HCT116 (cell line): ENCODE data around the gene OLFML1. TPM values are rescaled to one million over a fixed set of nuclear protein-coding genes. Genes with fewer than 3 reads are reported as not detected.

Experiments used
- ATAC-seq: fragments of 200-7000 bp; cut with Tn5 transposase; 2 replicates; pipeline ENCODE4 v1.9.1; 2020; ENCODE audit warnings: mild to moderate bottlenecking, moderate library complexity
- BruUV-seq: library from RNA; stranded (reverse); fragments of 400-500 nt; replicated peaks from 2 replicates; lab custom pipeline; 2021; lab: Mats Ljungman, UMichigan
- CTCF ChIA-PET: fragments of 300-600 bp; sonication (Branson Sonifier 250); formaldehyde crosslinking; loops from one replicate; lab custom pipeline; 2021; ENCODE audit warnings: antibody characterized with exemption; lab: Charles Lee
- POLR2A ChIA-PET: fragments of 300-600, 350-600 bp; sonication (Branson Sonifier 250); formaldehyde crosslinking; loops from one replicate; lab custom pipeline; 2021; ENCODE audit warnings: antibody characterized with exemption; lab: Charles Lee
- RAD21 ChIA-PET, 2 experiments: fragments of 300-600 bp; sonication (Branson Sonifier 250); formaldehyde crosslinking; loops; one replicate each; lab custom pipeline; 2023; ENCODE audit warnings: low total read pairs in 2 of 2; ENCODE audit not compliant: uncharacterized antibody in 2 of 2, unreplicated experiment in 2 of 2, low non-redundant PET in 1 of 2; lab: Charles Lee
- DNase-seq: peaks from one replicate; pipeline ENCODE4 v3.0.0-alpha.2; 2010; ENCODE audit warnings: low read depth, low spot score
- H2AFZ ChIP-seq: fragments of 200-600 bp; shearing (Covaris generic), sonication (generic); 2 replicates; pipeline ENCODE4 v1.6.1; 2017; ENCODE audit warnings: low read depth, mixed run types, mixed read lengths, antibody characterized with exemption, low read length; ENCODE audit not compliant: poor library complexity, severe bottlenecking
- H3K27ac ChIP-seq: 2 replicates; pipeline ENCODE4 v1.5.1; 2012; ENCODE audit warnings: low read depth, low read length
- H3K27me3 ChIP-seq: fragments of 200-600 bp; sonication (generic); 2 replicates; pipeline ENCODE4 v1.6.1; 2016; ENCODE audit warnings: mixed run types, low read length, mixed read lengths; ENCODE audit not compliant: insufficient read depth
- H3K36me3 ChIP-seq, 2 experiments: fragments of 200-500 bp in 1 of 2; fragments of 200-600 bp in 1 of 2; sonication (Bioruptor generic) in 1 of 2; sonication (generic) in 1 of 2; 2 replicates each; pipeline versions ENCODE4 v1.5.1 to v1.6.1; 2014 to 2016; ENCODE audit warnings: low read length in 2 of 2, inconsistent platforms in 1 of 2, mixed read lengths in 1 of 2, mixed run types in 1 of 2; ENCODE audit not compliant: insufficient read depth in 2 of 2, control insufficient read depth in 1 of 2
- H3K4me1 ChIP-seq, 2 experiments: fragments of 200-600 bp in 1 of 2; sonication (generic) in 1 of 2; 2 replicates each; pipeline versions ENCODE4 v1.5.1 to v1.6.1; 2012 to 2017; ENCODE audit warnings: low read length in 2 of 2, inconsistent platforms in 1 of 2, mild to moderate bottlenecking in 1 of 2, mixed read lengths in 1 of 2, mixed run types in 1 of 2, moderate library complexity in 1 of 2; ENCODE audit not compliant: insufficient read depth in 2 of 2, control insufficient read depth in 1 of 2
- H3K4me2 ChIP-seq: fragments of 200-600 bp; sonication (generic); 2 replicates; pipeline ENCODE4 v1.6.1; 2017; ENCODE audit warnings: mixed run types, low read length, mixed read lengths
- H3K4me3 ChIP-seq, 2 experiments: fragments of 200-600 bp in 1 of 2; sonication (generic) in 1 of 2; replicated peaks in 1 of 2; 2 replicates each; pipeline ENCODE4 v1.5.1; 2011 to 2016; ENCODE audit warnings: low read length in 2 of 2, control low read depth in 1 of 2, low read depth in 1 of 2, mild to moderate bottlenecking in 1 of 2, mixed read lengths in 1 of 2, mixed run types in 1 of 2
- H3K79me2 ChIP-seq: fragments of 200-600 bp; sonication (generic); 2 replicates; pipeline ENCODE4 v1.6.1; 2017; ENCODE audit warnings: mild to moderate bottlenecking, mixed run types, low read length, moderate library complexity, mixed read lengths; ENCODE audit not compliant: insufficient read depth
- H3K9ac ChIP-seq: fragments of 200-600 bp; sonication (generic); 2 replicates; pipeline ENCODE4 v1.6.1; 2016; ENCODE audit warnings: low read length, mixed read lengths
- H3K9me2 ChIP-seq: fragments of 200-600 bp; sonication (generic), shearing (Covaris generic); 2 replicates; pipeline ENCODE4 v1.6.1; 2017; ENCODE audit warnings: mixed run types, mild to moderate bottlenecking, moderate library complexity; ENCODE audit not compliant: insufficient read depth
- H3K9me3 ChIP-seq, 2 experiments: fragments of 200-500 bp in 1 of 2; fragments of 200-600 bp in 1 of 2; sonication (Bioruptor generic) in 1 of 2; sonication (generic) in 1 of 2; 2 replicates each; pipeline ENCODE4 v1.6.1; 2014 to 2017; ENCODE audit warnings: low read length in 2 of 2, mixed read lengths in 2 of 2, inconsistent platforms in 1 of 2, low read depth in 1 of 2, mild to moderate bottlenecking in 1 of 2, mixed run types in 1 of 2, moderate library complexity in 1 of 2; ENCODE audit not compliant: control insufficient read depth in 1 of 2, insufficient read depth in 1 of 2
- H4K20me1 ChIP-seq: fragments of 200-600 bp; sonication (generic), shearing (Covaris generic); 2 replicates; pipeline ENCODE4 v1.6.1; 2017; ENCODE audit warnings: mixed run types, mild to moderate bottlenecking, moderate library complexity; ENCODE audit not compliant: insufficient read depth
- CEBPB ChIP-seq: IDR thresholded peaks from 2 replicates; pipeline ENCODE4 v1.6.1; 2012; ENCODE audit warnings: low read depth
- ELF1 ChIP-seq: IDR thresholded peaks from 2 replicates; pipeline ENCODE4 v1.6.1; 2012; ENCODE audit warnings: low read depth, borderline replicate concordance
- EZH2 ChIP-seq: fragments of 200-600 bp; sonication (generic); IDR thresholded peaks from 2 replicates; pipeline ENCODE4 v1.6.1; 2017; ENCODE audit warnings: antibody characterized with exemption, mixed run types
- EZH2phosphoT487 ChIP-seq: fragments of 200-600 bp; IDR thresholded peaks from 2 replicates; pipeline ENCODE4 v1.6.1; 2018; ENCODE audit warnings: antibody characterized with exemption, borderline replicate concordance
- FOSL1 ChIP-seq: IDR thresholded peaks from 2 replicates; pipeline ENCODE4 v1.6.1; 2012; ENCODE audit warnings: low read depth
- JUND ChIP-seq: IDR thresholded peaks from 2 replicates; pipeline ENCODE4 v1.6.1; 2012
- POLR2A ChIP-seq: IDR thresholded peaks from 2 replicates; pipeline ENCODE4 v1.7.0; 2011; ENCODE audit warnings: borderline replicate concordance; ENCODE audit not compliant: insufficient read depth, insufficient read length; ENCODE audit errors: extremely low read depth
- POLR2AphosphoS5 ChIP-seq: IDR thresholded peaks from 2 replicates; pipeline ENCODE4 v1.6.1; 2011; ENCODE audit warnings: mild to moderate bottlenecking, low read depth, low read length, moderate library complexity
- RAD21 ChIP-seq: IDR thresholded peaks from 2 replicates; pipeline ENCODE4 v1.6.1; 2012; ENCODE audit warnings: low read depth, mild to moderate bottlenecking
- SP1 ChIP-seq: IDR thresholded peaks from 2 replicates; pipeline ENCODE4 v1.6.1; 2012; ENCODE audit warnings: low read depth
- SRF ChIP-seq: IDR thresholded peaks from 2 replicates; pipeline ENCODE4 v1.6.1; 2012; ENCODE audit warnings: low read depth
- TCF7L2 ChIP-seq: IDR thresholded peaks from 2 replicates; pipeline ENCODE4 v1.7.0; 2011; ENCODE audit warnings: borderline replicate concordance, inconsistent platforms; ENCODE audit not compliant: insufficient read depth, insufficient read length; ENCODE audit errors: extremely low read depth
- ZFX ChIP-seq: fragments of 450-650 bp; IDR thresholded peaks from 2 replicates; pipeline ENCODE4 v1.6.1; 2017
- ZNF274 ChIP-seq: fragments of 200-500 bp; sonication (Bioruptor generic); IDR thresholded peaks from 2 replicates; pipeline ENCODE4 v1.6.1; 2014; ENCODE audit warnings: mild to moderate bottlenecking, low read depth, low read length, inconsistent platforms
- intact Hi-C: fragments of 100-400 bp; cut with micrococcal nuclease; formaldehyde crosslinking; loops from 2 replicates; pipeline ENCODE4 v1.10.0; 2022
- total RNA-seq: library from RNA; stranded (reverse); gene quantifications from one replicate; pipeline ENCODE4 v1.2.1, GENCODE V29; 2021; ENCODE audit not compliant: unreplicated experiment
- TF ChIP-seq, protein P1 (sequence below): IDR thresholded peaks from 2 replicates; pipeline ENCODE4 v1.6.1; 2012; ENCODE audit warnings: low read depth
- TF ChIP-seq, protein P2 (sequence below), 3 experiments: fragments of 200-600 bp in 1 of 3; sonication (generic) in 1 of 3; IDR thresholded peaks in 2 of 3; conservative IDR thresholded peaks in 1 of 3; 2 replicates each; pipeline ENCODE4 v1.5.1; 2012 to 2017; ENCODE audit warnings: low read depth in 2 of 3, low read length in 2 of 3, antibody characterized with exemption in 1 of 3, borderline replicate concordance in 1 of 3, control low read depth in 1 of 3, mild to moderate bottlenecking in 1 of 3, mixed read lengths in 1 of 3, mixed run types in 1 of 3, moderate library complexity in 1 of 3; ENCODE audit not compliant: insufficient read depth in 1 of 3

OLFML1 gene
- total RNA-seq, 1 experiment from 2014 or later, result not detected

DNA sequence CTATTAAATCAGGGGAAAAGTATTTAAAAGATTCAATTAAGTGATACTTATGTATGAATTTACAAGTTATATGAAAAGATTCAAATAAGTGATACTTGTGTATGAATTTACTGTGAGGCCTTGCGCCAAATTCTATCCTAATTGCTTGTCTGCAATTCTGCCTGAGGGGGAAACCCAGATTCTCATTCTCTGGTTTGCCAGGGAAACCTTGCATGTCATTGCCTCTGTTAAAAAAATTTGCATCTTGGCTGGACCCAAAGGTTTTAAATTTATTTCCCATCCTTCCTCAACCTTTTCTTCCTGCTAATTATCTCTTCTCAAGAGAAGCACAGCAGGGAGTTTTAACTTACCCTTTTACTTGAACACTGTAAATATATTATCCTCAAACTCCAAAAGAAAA is 13.8 kb downstream of the OLFML1 start:
- Histone ChIP-seq H3K4me3 (no peak overlapping the region), H3K9ac (no peak overlapping the region), H3K9me3 (no peaks in the 10 kb centered on the region), H3K27me3 (peaks cover 28% of the 10 kb centered on the region), H3K4me2 (no peak overlapping the region), H3K79me2 (no peaks in the 10 kb centered on the region), H3K9me2 (no peaks in the 10 kb centered on the region), H3K27ac (no peak overlapping the region), H2AFZ (no peak overlapping the region), H3K36me3 (no peaks in the 10 kb centered on the region), H4K20me1 (no peaks in the 10 kb centered on the region), H3K4me1 (no peaks in the 10 kb centered on the region)
- ChIA-PET RAD21 (no interaction called here), POLR2A (no interaction called here), CTCF (no interaction called here)
- no peak for ATAC-seq
- no peak for DNase-seq
- BruUV-seq, result no TSS peak
- TF ChIP-seq POLR2A (no peak), TCF7L2 (no peak), EZH2 (no peak), JUND (no peak), SRF (no peak), SP1 (no peak), EZH2phosphoT487 (no peak), ELF1 (no peak), ZFX (no peak), FOSL1 (no peak)
- intact Hi-C loops, result no loop called here

DNA sequence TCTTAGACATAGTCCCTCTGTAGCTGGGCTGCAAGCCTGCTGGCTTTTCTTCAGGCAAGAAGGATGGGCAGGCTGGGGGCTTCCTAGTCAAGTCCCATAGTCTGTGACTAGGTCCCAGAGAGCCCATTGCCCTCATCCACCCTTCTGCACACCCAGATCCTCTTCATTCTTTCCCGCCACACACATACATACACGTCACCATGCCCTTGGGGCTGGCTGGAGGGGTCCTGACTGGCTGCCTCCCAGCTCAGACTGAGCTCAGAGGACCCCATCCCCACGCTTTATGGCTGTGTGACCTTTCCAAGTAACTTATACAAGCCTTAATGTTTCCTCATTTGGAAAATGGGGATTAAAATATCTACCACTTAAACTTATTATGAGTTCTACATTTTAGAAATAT is 14.9 kb downstream of the OLFML1 start:
- no peak overlapping the region for H3K4me2 ChIP-seq
- ATAC-seq (no peak), DNase-seq (no peak)
- H3K9me3 ChIP-seq, result no peaks in the 10 kb centered on the region
- H3K4me1 ChIP-seq, result no peaks in the 10 kb centered on the region
- TF ChIP-seq FOSL1 (no peak), JUND (no peak), SP1 (no peak), SRF (no peak), POLR2AphosphoS5 (no peak), TCF7L2 (no peak), ELF1 (no peak), ZFX (no peak), ZNF274 (no peak), RAD21 (no peak), CEBPB (no peak)
- TF ChIP-seq, protein P1, sequence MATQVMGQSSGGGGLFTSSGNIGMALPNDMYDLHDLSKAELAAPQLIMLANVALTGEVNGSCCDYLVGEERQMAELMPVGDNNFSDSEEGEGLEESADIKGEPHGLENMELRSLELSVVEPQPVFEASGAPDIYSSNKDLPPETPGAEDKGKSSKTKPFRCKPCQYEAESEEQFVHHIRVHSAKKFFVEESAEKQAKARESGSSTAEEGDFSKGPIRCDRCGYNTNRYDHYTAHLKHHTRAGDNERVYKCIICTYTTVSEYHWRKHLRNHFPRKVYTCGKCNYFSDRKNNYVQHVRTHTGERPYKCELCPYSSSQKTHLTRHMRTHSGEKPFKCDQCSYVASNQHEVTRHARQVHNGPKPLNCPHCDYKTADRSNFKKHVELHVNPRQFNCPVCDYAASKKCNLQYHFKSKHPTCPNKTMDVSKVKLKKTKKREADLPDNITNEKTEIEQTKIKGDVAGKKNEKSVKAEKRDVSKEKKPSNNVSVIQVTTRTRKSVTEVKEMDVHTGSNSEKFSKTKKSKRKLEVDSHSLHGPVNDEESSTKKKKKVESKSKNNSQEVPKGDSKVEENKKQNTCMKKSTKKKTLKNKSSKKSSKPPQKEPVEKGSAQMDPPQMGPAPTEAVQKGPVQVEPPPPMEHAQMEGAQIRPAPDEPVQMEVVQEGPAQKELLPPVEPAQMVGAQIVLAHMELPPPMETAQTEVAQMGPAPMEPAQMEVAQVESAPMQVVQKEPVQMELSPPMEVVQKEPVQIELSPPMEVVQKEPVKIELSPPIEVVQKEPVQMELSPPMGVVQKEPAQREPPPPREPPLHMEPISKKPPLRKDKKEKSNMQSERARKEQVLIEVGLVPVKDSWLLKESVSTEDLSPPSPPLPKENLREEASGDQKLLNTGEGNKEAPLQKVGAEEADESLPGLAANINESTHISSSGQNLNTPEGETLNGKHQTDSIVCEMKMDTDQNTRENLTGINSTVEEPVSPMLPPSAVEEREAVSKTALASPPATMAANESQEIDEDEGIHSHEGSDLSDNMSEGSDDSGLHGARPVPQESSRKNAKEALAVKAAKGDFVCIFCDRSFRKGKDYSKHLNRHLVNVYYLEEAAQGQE, result no peak
- TF ChIP-seq, protein P2, sequence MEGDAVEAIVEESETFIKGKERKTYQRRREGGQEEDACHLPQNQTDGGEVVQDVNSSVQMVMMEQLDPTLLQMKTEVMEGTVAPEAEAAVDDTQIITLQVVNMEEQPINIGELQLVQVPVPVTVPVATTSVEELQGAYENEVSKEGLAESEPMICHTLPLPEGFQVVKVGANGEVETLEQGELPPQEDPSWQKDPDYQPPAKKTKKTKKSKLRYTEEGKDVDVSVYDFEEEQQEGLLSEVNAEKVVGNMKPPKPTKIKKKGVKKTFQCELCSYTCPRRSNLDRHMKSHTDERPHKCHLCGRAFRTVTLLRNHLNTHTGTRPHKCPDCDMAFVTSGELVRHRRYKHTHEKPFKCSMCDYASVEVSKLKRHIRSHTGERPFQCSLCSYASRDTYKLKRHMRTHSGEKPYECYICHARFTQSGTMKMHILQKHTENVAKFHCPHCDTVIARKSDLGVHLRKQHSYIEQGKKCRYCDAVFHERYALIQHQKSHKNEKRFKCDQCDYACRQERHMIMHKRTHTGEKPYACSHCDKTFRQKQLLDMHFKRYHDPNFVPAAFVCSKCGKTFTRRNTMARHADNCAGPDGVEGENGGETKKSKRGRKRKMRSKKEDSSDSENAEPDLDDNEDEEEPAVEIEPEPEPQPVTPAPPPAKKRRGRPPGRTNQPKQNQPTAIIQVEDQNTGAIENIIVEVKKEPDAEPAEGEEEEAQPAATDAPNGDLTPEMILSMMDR (IDR thresholded peaks at IDR 0.05 in 2 of 3, conservative IDR thresholded peaks at IDR 0.05 in 1 of 3; ENCODE audit: borderline replicate concordance in 1 of 3, insufficient read depth in 1 of 3, low read depth in 2 of 3, low read length in 2 of 3), result no peak
- no peak overlapping the region for H3K9ac ChIP-seq
- RAD21 ChIA-PET, result no interaction called here
- H3K79me2 ChIP-seq, result no peaks in the 10 kb centered on the region
- no TSS peak for BruUV-seq
- CTCF ChIA-PET, result no interaction called here
- H4K20me1 ChIP-seq, result no peaks in the 10 kb centered on the region
- no peak overlapping the region for H3K4me3 ChIP-seq
- H3K9me2 ChIP-seq, result no peaks in the 10 kb centered on the region
- peaks cover 22% of the 10 kb centered on the region for H3K27me3 ChIP-seq
- intact Hi-C loops, result no loop called here
- POLR2A ChIA-PET, result no interaction called here
- no peak overlapping the region for H3K27ac ChIP-seq
- H3K36me3 ChIP-seq, result no peaks in the 10 kb centered on the region
- no peak overlapping the region for H2AFZ ChIP-seq
